HPDE6-E6E7 (cell line): ENCODE results near the gene TEX29.

Experiments used
- DNase-seq: peaks from one replicate; pipeline ENCODE4 v3.0.0; 2011; ENCODE audit warnings: missing footprints; ENCODE audit errors: extremely low spot score

TEX29 gene

DNA sequence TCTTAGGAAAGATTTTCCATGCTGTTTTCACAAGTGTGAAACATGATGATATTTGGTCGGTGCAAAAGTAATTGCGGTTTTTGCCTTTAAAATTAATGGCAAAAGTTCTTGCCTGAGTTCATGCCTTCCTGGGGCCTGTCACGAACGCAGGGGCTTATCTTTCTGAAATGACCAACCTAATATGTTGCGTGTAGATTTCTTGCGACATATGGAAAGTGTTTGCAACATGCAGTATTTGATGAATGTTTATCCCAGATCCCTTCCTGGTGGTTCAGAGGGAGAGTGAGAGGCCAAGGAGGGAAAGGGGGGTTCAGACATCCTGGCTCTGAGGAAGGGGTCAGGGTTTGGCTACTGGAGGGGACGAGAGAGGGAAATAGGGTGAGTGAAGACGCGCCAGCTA, 72.0 kb downstream of the TEX29 start:
- no peak for DNase-seq

DNA sequence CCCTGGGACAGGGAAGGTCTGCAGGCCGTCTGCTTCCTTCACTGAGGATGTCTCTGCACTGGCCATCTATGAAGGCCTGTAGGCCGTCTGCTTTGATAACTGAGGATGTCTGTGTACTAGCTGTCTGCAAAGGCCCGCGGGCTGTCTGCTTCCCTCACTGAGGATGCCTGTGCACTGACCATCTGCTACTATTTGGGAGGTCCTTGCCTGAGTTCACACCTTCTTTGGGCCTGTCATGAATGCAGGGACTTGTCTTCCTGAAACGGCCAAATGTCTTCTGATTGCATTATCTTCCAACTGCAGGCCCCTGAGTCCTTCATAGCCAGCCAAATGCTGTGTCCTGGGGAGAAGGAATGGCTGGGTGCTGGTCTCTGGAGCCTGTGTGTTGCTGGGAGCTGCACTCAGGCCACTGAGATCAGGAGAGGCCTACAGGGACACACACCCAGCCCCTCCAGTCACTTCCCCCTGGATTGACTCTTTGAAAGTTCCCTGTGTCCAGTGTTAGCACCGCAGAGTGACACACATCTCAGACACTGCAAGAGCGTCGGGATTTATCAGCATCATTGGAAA, 72.9 kb downstream of the TEX29 start:
- DNase-seq, result no peak
